HL-60 (cell line): ENCODE data around the gene ABCA10.

Source experiments
- DNase-seq, 2 experiments: peaks; one replicate each; pipeline ENCODE4 v3.0.0-alpha.2; 2010 to 2020; ENCODE audit warnings: low read depth in 1 of 2, low spot score in 1 of 2
- H3K27ac ChIP-seq: fragments of 250-450 bp; sonication (Bioruptor Pico); replicated peaks from 2 replicates; pipeline ENCODE4 v1.5.1; 2020; ENCODE audit warnings: mild to moderate bottlenecking, moderate library complexity
- H3K27me3 ChIP-seq: fragments of 250-450 bp; sonication (Bioruptor Pico); 2 replicates; pipeline ENCODE4 v1.5.1; 2021; ENCODE audit warnings: mild to moderate bottlenecking, moderate library complexity; ENCODE audit not compliant: insufficient read depth, poor library complexity, severe bottlenecking
- H3K4me3 ChIP-seq: replicated peaks from 2 replicates; pipeline ENCODE4 v1.5.1; 2011; ENCODE audit warnings: mild to moderate bottlenecking, control low read depth, low read length; ENCODE audit not compliant: insufficient read depth
- GABPA ChIP-seq: IDR thresholded peaks from 2 replicates; pipeline ENCODE4 v1.6.1; 2012; ENCODE audit warnings: low read depth
- POLR2AphosphoS5 ChIP-seq: IDR thresholded peaks from 2 replicates; pipeline ENCODE4 v1.6.1; 2012; ENCODE audit warnings: low read depth
- SPI1 ChIP-seq: IDR thresholded peaks from 2 replicates; pipeline ENCODE4 v1.6.1; 2012; ENCODE audit warnings: low read depth, mild to moderate bottlenecking, borderline replicate concordance
- TF ChIP-seq, protein P1 (sequence below): IDR thresholded peaks from 2 replicates; pipeline ENCODE4 v1.6.1; 2012; ENCODE audit warnings: low read depth; ENCODE audit not compliant: insufficient replicate concordance
- TF ChIP-seq, protein P2 (sequence below): IDR thresholded peaks from one replicate; pipeline ENCODE4 v1.5.1; 2011; ENCODE audit warnings: low read length, control low read depth, inconsistent platforms; ENCODE audit not compliant: insufficient read depth

ABCA10 gene

DNA sequence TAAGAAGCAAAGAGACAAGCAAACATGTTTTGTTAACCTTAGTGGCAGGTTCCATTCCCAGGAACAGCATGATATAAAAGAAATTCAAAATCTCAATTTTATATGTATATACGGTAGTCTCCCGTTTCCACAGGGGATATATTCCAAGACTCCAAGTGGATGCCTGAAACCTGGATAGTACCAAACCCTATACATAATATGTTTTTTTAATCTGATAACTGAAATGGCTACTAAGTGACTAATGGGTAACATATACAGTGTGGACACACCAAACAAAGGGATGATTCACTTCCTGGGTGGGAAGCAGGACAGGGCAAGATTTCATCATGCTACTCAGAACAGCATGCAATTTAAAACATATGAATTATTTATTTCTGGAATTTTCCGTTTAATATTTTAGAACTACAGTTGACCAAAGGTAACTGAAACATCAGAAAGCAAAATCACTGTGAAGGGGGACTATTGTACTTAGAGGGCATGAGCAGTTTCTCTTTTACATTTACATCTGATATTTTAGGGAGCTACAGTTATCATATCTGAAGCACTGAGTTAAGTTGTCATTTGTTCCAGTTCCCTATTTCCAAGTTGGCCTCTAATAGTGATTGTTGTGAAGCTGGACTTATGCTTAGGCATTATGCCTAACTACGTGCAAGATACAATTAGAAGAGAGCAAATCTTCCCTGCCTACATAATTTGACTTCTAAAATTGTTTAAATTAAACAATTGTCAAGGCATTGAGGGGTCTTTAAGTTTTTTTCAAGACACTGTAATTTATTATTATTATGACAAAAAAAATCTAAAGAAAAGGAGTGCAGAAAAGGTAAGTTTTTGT is 52.8 kb downstream of the ABCA10 start:
- TF ChIP-seq, protein P1, sequence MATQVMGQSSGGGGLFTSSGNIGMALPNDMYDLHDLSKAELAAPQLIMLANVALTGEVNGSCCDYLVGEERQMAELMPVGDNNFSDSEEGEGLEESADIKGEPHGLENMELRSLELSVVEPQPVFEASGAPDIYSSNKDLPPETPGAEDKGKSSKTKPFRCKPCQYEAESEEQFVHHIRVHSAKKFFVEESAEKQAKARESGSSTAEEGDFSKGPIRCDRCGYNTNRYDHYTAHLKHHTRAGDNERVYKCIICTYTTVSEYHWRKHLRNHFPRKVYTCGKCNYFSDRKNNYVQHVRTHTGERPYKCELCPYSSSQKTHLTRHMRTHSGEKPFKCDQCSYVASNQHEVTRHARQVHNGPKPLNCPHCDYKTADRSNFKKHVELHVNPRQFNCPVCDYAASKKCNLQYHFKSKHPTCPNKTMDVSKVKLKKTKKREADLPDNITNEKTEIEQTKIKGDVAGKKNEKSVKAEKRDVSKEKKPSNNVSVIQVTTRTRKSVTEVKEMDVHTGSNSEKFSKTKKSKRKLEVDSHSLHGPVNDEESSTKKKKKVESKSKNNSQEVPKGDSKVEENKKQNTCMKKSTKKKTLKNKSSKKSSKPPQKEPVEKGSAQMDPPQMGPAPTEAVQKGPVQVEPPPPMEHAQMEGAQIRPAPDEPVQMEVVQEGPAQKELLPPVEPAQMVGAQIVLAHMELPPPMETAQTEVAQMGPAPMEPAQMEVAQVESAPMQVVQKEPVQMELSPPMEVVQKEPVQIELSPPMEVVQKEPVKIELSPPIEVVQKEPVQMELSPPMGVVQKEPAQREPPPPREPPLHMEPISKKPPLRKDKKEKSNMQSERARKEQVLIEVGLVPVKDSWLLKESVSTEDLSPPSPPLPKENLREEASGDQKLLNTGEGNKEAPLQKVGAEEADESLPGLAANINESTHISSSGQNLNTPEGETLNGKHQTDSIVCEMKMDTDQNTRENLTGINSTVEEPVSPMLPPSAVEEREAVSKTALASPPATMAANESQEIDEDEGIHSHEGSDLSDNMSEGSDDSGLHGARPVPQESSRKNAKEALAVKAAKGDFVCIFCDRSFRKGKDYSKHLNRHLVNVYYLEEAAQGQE: no peak
- peak; percentile 57; the same call in 1 of the 2 replicates for TF ChIP-seq SPI1
- Histone ChIP-seq H3K4me3 (no peak overlapping the region), H3K27ac (peak overlapping the region; percentile 54), H3K27me3 (no peaks in the 10 kb centered on the region)
- peak; percentile 19 to 51 for DNase-seq

DNA sequence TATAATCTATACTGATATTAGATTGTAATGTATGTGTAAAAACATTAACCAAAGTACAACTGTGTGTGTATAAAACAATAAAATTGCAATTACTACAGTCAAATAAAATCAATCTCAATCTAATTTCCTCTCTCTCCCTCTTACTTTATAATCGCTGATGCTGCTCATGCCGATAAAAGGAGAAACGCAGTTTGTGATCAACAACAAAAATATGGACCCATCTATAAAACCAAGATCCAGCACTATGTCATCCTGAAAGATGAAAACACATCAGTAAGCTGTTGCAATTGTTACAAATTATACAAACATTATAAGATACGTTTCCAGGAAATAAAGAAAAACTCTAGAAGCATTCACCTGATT is 53.4 kb downstream of the ABCA10 start:
- TF ChIP-seq, protein P2, sequence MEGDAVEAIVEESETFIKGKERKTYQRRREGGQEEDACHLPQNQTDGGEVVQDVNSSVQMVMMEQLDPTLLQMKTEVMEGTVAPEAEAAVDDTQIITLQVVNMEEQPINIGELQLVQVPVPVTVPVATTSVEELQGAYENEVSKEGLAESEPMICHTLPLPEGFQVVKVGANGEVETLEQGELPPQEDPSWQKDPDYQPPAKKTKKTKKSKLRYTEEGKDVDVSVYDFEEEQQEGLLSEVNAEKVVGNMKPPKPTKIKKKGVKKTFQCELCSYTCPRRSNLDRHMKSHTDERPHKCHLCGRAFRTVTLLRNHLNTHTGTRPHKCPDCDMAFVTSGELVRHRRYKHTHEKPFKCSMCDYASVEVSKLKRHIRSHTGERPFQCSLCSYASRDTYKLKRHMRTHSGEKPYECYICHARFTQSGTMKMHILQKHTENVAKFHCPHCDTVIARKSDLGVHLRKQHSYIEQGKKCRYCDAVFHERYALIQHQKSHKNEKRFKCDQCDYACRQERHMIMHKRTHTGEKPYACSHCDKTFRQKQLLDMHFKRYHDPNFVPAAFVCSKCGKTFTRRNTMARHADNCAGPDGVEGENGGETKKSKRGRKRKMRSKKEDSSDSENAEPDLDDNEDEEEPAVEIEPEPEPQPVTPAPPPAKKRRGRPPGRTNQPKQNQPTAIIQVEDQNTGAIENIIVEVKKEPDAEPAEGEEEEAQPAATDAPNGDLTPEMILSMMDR: no peak
- TF ChIP-seq, protein P1: no peak
- no peak for TF ChIP-seq POLR2AphosphoS5
- TF ChIP-seq GABPA: no peak
- TF ChIP-seq SPI1: no peak
- Histone ChIP-seq H3K27ac (no peak overlapping the region; the same call in 1 of the 2 replicates), H3K27me3 (no peaks in the 10 kb centered on the region), H3K4me3 (no peak overlapping the region)
- no peak for DNase-seq

DNA sequence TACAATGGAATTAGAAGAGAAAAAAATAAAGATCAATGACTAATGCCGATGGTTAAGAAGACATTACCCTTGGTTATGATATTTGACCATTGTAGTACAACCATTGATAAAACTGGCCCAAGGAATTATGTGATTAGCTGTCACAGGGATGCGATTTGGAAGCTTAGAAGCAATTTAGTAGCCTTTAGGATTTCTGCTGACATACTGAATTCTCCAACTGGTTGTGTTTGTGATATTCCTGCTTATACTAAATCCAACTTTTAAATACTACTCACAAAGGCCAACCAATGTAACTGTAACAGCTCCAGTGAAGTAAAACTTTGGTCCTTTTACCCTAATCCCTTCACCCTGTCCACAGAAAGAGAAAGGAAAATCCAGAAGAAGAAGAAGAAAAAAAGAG is 55.5 kb downstream of the ABCA10 start:
- Histone ChIP-seq H3K27ac (no peak overlapping the region), H3K4me3 (no peak overlapping the region), H3K27me3 (no peaks in the 10 kb centered on the region)
- TF ChIP-seq, protein P1: no peak
- TF ChIP-seq, protein P2: no peak
- no peak for TF ChIP-seq GABPA
- TF ChIP-seq POLR2AphosphoS5: no peak
- no peak for TF ChIP-seq SPI1
- DNase-seq: no peak
